ENCODE results near the gene FGFR3. TPM values are rescaled to one million over a fixed set of nuclear protein-coding genes. Genes with fewer than 3 reads are reported as not detected.
A peak's percentile ranks its signal among the peaks of the same experiment; 100 is the strongest.

FGFR3 gene
- total and polyA plus RNA-seq, 9 of the 15 experiments (the other 6 are each of a cell fraction or from before 2014, with no cell fraction given): 1.2 to 60.4 (median 12.7) TPM

GRCh38 chr4:1802720-1803522 lies 9.8 kb downstream of the FGFR3 start (continued):
- TF ChIP-seq MAFG (tag; conservative IDR thresholded peaks at IDR 0.05) (no peak), PHB2 (IDR thresholded peaks at IDR 0.05; ENCODE audit: low read depth) (no peak), LCOR (CRISPR knock-in tag; IDR thresholded peaks at IDR 0.05) (no peak), HMGN3 (IDR thresholded peaks at IDR 0.05; ENCODE audit: borderline replicate concordance, extremely low read depth, insufficient read length, low read depth, low read length) (peak; percentile 12), SIX5 (IDR thresholded peaks at IDR 0.05; ENCODE audit: borderline replicate concordance in 1 of 2, insufficient read depth in 1 of 2, low read depth in 1 of 2, low read length in 2 of 2) (no peak), MBD2 (IDR thresholded peaks at IDR 0.05; ENCODE audit: borderline replicate concordance, low read depth) (no peak), POLR2B (IDR thresholded peaks at IDR 0.05; ENCODE audit: low read depth, partially characterized antibody) (no peak), SRSF3 (IDR thresholded peaks at IDR 0.05; ENCODE audit: insufficient read depth, low read length) (no peak), BRF2 (IDR thresholded peaks at IDR 0.05; ENCODE audit: borderline replicate concordance, insufficient read depth, insufficient read length) (no peak), ILK (tag; IDR thresholded peaks at IDR 0.05; ENCODE audit: borderline replicate concordance, low read depth) (no peak), TCF15 (CRISPR knock-in tag; IDR thresholded peaks at IDR 0.05) (no peak), MYNN (IDR thresholded peaks at IDR 0.05) (no peak), MYNN (CRISPR knock-in tag; IDR thresholded peaks at IDR 0.05) (no peak), PRPF4 (IDR thresholded peaks at IDR 0.05; ENCODE audit: insufficient read depth, low read depth, low read length, poor library complexity, severe bottlenecking) (no peak), ATF6 (CRISPR knock-in tag; IDR thresholded peaks at IDR 0.05) (no peak), ZNF586 (CRISPR knock-in tag; conservative IDR thresholded peaks at IDR 0.05) (no peak), CREB3L1 (IDR thresholded peaks at IDR 0.05; ENCODE audit: borderline replicate concordance, low read depth) (no peak), RBM39 (optimal IDR thresholded peaks at IDR 0.05; ENCODE audit: low read depth, low read length) (no peak), GATAD2A (IDR thresholded peaks at IDR 0.05) (no peak), ZFP36 (IDR thresholded peaks at IDR 0.05; ENCODE audit: low read depth, low read length, partially characterized antibody) (peak; percentile 48), FOXO4 (CRISPR knock-in tag; IDR thresholded peaks at IDR 0.05) (no peak)
